Rectal smooth muscle tissue (tissue), 1 donor: Measurements from ENCODE around the gene MAGEF1.
A peak's percentile ranks its signal among the peaks of the same experiment; 100 is the strongest.

Source experiments
- H3K27ac ChIP-seq: one replicate; pipeline ENCODE4 v1.7.0; 2013; ENCODE audit warnings: low read depth, low read length, inconsistent platforms
- H3K27me3 ChIP-seq: one replicate; pipeline ENCODE4 v1.7.0; 2013; ENCODE audit warnings: low read length; ENCODE audit not compliant: control insufficient read depth, insufficient read depth
- H3K36me3 ChIP-seq: one replicate; pipeline ENCODE4 v1.7.0; 2013; ENCODE audit warnings: low read length; ENCODE audit not compliant: control insufficient read depth, insufficient read depth
- H3K4me1 ChIP-seq: one replicate; pipeline ENCODE4 v1.7.0; 2013; ENCODE audit warnings: low read length; ENCODE audit not compliant: control insufficient read depth, insufficient read depth
- H3K4me3 ChIP-seq: one replicate; pipeline ENCODE4 v1.7.0; 2013; ENCODE audit warnings: low read length
- H3K9ac ChIP-seq: one replicate; pipeline ENCODE4 v1.7.0; 2013; ENCODE audit warnings: low read length

Gene MAGEF1

GRCh38 chr3:184728010-184728527, 16.2 kb upstream of the MAGEF1 start:
- Histone ChIP-seq H3K36me3 (no peaks in the 10 kb centered on the region), H3K9ac (no peak overlapping the region), H3K27ac (no peak overlapping the region), H3K27me3 (no peaks in the 10 kb centered on the region), H3K4me3 (no peak overlapping the region), H3K4me1 (peaks cover 5% of the 10 kb centered on the region)

GRCh38 chr3:184727357-184728009, 15.6 kb upstream of the MAGEF1 start:
- H3K27me3 ChIP-seq = no peaks in the 10 kb centered on the region

GRCh38 chr3:184726497-184726896, 14.6 kb upstream of the MAGEF1 start:
- H3K36me3 ChIP-seq = no peaks in the 10 kb centered on the region
- H3K27me3 ChIP-seq = no peaks in the 10 kb centered on the region
- no peak overlapping the region for H3K9ac ChIP-seq
- peaks cover 5% of the 10 kb centered on the region for H3K4me1 ChIP-seq
- H3K27ac ChIP-seq = no peak overlapping the region
- no peak overlapping the region for H3K4me3 ChIP-seq

More at GRCh38 chr3:184727357-184728009, 15.6 kb upstream of the MAGEF1 start:
- no peaks in the 10 kb centered on the region for H3K36me3 ChIP-seq
- peak overlapping the region; percentile 41 for H3K4me3 ChIP-seq
- H3K4me1 ChIP-seq = peaks cover 5% of the 10 kb centered on the region
- no peak overlapping the region for H3K9ac ChIP-seq
- no peak overlapping the region for H3K27ac ChIP-seq

- Histone ChIP-seq H3K27ac (no peak overlapping the region), H3K4me1 (peaks cover 5% of the 10 kb centered on the region), H3K4me3 (no peak overlapping the region), H3K36me3 (no peaks in the 10 kb centered on the region), H3K9ac (no peak overlapping the region), H3K27me3 (no peaks in the 10 kb centered on the region)
Observed at GRCh38 chr3:184725176-184725719, 13.4 kb upstream of the MAGEF1 start.

- H3K27me3 ChIP-seq = no peaks in the 10 kb centered on the region
- H3K36me3 ChIP-seq = no peaks in the 10 kb centered on the region
- H3K9ac ChIP-seq = no peak overlapping the region
- H3K4me1 ChIP-seq = peaks cover 5% of the 10 kb centered on the region
- H3K4me3 ChIP-seq = no peak overlapping the region
- no peak overlapping the region for H3K27ac ChIP-seq
Observed at GRCh38 chr3:184724699-184725098, 12.8 kb upstream of the MAGEF1 start.

- no peak overlapping the region for H3K4me3 ChIP-seq
- no peaks in the 10 kb centered on the region for H3K36me3 ChIP-seq
- no peak overlapping the region for H3K27ac ChIP-seq
- H3K4me1 ChIP-seq = peaks cover 6% of the 10 kb centered on the region
- H3K9ac ChIP-seq = no peak overlapping the region
- no peaks in the 10 kb centered on the region for H3K27me3 ChIP-seq
Observed at GRCh38 chr3:184719709-184720108, 7.8 kb upstream of the MAGEF1 start.

- Histone ChIP-seq H3K27me3 (no peaks in the 10 kb centered on the region), H3K27ac (no peak overlapping the region), H3K4me1 (peaks cover 6% of the 10 kb centered on the region), H3K4me3 (no peak overlapping the region), H3K36me3 (no peaks in the 10 kb centered on the region), H3K9ac (no peak overlapping the region)
Observed at GRCh38 chr3:184718431-184718830, 6.6 kb upstream of the MAGEF1 start.

GRCh38 chr3:184717399-184717983, 5.6 kb upstream of the MAGEF1 start:
- Histone ChIP-seq H3K9ac (no peak overlapping the region), H3K4me3 (no peak overlapping the region), H3K36me3 (no peaks in the 10 kb centered on the region), H3K27me3 (no peaks in the 10 kb centered on the region), H3K27ac (no peak overlapping the region), H3K4me1 (peaks cover 6% of the 10 kb centered on the region)

- no peaks in the 10 kb centered on the region for H3K27me3 ChIP-seq
- H3K9ac ChIP-seq = no peak overlapping the region
- H3K27ac ChIP-seq = peak overlapping the region; percentile 24
- no peaks in the 10 kb centered on the region for H3K36me3 ChIP-seq
- H3K4me3 ChIP-seq = no peak overlapping the region
- peaks cover 6% of the 10 kb centered on the region for H3K4me1 ChIP-seq
Observed at GRCh38 chr3:184716622-184717398, 4.9 kb upstream of the MAGEF1 start.

GRCh38 chr3:184715943-184716621, 4.2 kb upstream of the MAGEF1 start:
- Histone ChIP-seq H3K4me3 (no peak overlapping the region), H3K9ac (no peak overlapping the region), H3K27me3 (no peaks in the 10 kb centered on the region), H3K27ac (peak overlapping the region; percentile 24), H3K4me1 (peaks cover 9% of the 10 kb centered on the region), H3K36me3 (no peaks in the 10 kb centered on the region)

- Histone ChIP-seq H3K27ac (no peak overlapping the region), H3K27me3 (no peaks in the 10 kb centered on the region), H3K9ac (no peak overlapping the region), H3K4me1 (peaks cover 18% of the 10 kb centered on the region), H3K36me3 (no peaks in the 10 kb centered on the region), H3K4me3 (no peak overlapping the region)
Observed at GRCh38 chr3:184713521-184713920, 1.7 kb upstream of the MAGEF1 start.

GRCh38 chr3:184713040-184713355, 1.1 kb upstream of the MAGEF1 start:
- Histone ChIP-seq H3K36me3 (no peaks in the 10 kb centered on the region), H3K27ac (no peak overlapping the region), H3K9ac (no peak overlapping the region), H3K4me1 (peaks cover 18% of the 10 kb centered on the region), H3K4me3 (no peak overlapping the region), H3K27me3 (no peaks in the 10 kb centered on the region)
